MCF 10A (cell line): ENCODE data around the gene TNIK. TPM values are rescaled to one million over a fixed set of nuclear protein-coding genes. Genes with fewer than 3 reads are reported as not detected.

Experiments
- BruUV-seq: library from RNA; stranded (reverse); fragments of 400-500 nt; replicated peaks from 2 replicates; lab custom pipeline; 2021; lab: Mats Ljungman, UMichigan
- CTCF ChIA-PET: fragments of 300-600 bp; sonication (Branson Sonifier 250); formaldehyde crosslinking; extraction: SDS; loops from one replicate; lab custom pipeline; 2021; ENCODE audit warnings: antibody characterized with exemption, inconsistent platforms; lab: Yijun Ruan, JAX
- POLR2A ChIA-PET: fragments of 300-600, 350-650 bp; sonication (Branson Sonifier 250); formaldehyde crosslinking; extraction: SDS; loops from one replicate; lab custom pipeline; 2020; ENCODE audit warnings: antibody characterized with exemption, inconsistent platforms; lab: Yijun Ruan, JAX
- DNase-seq: peaks from one replicate; pipeline ENCODE4 v3.0.0-alpha.2; 2018; ENCODE audit not compliant: unreplicated experiment
- H3K27ac Mint-ChIP-seq: one replicate; pipeline ENCODE4 v1.8.0; 2022; ENCODE audit warnings: mild to moderate bottlenecking, low read depth, mixed read lengths; ENCODE audit not compliant: unreplicated experiment
- H3K27me3 Mint-ChIP-seq: one replicate; pipeline ENCODE4 v1.8.0; 2022; ENCODE audit warnings: mixed read lengths; ENCODE audit not compliant: insufficient read depth, unreplicated experiment
- H3K36me3 Mint-ChIP-seq: one replicate; pipeline ENCODE4 v1.8.0; 2022; ENCODE audit warnings: mild to moderate bottlenecking, moderate library complexity, mixed read lengths; ENCODE audit not compliant: insufficient read depth, unreplicated experiment
- H3K4me1 Mint-ChIP-seq: one replicate; pipeline ENCODE4 v1.8.0; 2022; ENCODE audit warnings: mixed read lengths; ENCODE audit not compliant: insufficient read depth, unreplicated experiment
- H3K4me3 Mint-ChIP-seq: one replicate; pipeline ENCODE4 v1.8.0; 2022; ENCODE audit warnings: mild to moderate bottlenecking, moderate library complexity, mixed read lengths; ENCODE audit not compliant: unreplicated experiment
- H3K9me3 Mint-ChIP-seq: one replicate; pipeline ENCODE4 v1.8.0; 2022; ENCODE audit warnings: mixed read lengths; ENCODE audit not compliant: unreplicated experiment
- intact Hi-C: fragments of 100-400 bp; cut with micrococcal nuclease; formaldehyde crosslinking; loops from 2 replicates; pipeline ENCODE4 v1.14.1; 2022
- total RNA-seq: library from RNA; stranded (reverse); gene quantifications from 2 replicates; pipeline ENCODE4 v1.2.3, GENCODE V29; 2022
- TF ChIP-seq, protein P1 (sequence below): fragments of 200-600 bp; IDR thresholded peaks from one replicate; pipeline ENCODE4 v1.8.0; 2022; ENCODE audit warnings: antibody characterized with exemption, mild to moderate bottlenecking; ENCODE audit not compliant: unreplicated experiment

TNIK gene
- total RNA-seq, 1 experiment from 2014 or later: 3.4 TPM

DNA sequence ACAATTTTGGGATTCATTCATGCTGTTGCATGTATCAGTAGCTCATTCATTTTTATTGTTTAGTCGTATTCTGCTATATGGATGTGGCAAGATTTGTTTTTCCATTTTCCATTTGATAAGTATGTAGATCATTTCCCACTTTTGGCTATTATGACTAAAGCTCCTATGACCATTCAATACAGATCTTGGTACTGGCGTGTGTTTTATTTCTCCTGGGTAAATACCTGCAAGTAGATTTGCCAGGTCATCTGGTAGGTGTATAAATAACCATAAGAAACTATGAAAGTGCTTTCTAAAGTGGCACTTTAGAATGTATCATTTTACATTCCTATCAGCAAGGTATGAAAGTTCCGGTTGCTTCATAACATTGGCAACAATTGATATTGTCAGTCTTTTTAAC, 124.6 kb downstream of the TNIK start:
- intact Hi-C loops: no loop called here

DNA sequence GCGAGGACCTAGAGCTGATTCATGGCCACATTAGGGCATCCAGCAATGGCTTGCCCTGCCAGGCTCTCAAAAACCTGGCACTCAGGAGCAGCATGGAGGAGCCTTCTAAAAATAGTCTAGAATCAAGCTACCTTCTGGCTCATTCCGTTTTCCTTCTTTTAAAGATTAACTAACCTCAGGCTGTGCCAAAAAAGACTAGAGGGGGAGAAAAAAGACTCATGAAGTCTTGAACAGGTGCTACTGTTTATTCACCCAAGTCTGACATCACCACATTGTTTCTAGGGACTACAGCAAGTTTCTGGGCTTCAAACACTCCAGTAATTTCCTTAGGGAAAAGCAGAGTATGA, 125.8 kb downstream of the TNIK start:
- Mint-ChIP-seq H3K36me3 (no peaks in the 10 kb centered on the region), H3K4me1 (peaks cover 8% of the 10 kb centered on the region), H3K9me3 (no peaks in the 10 kb centered on the region), H3K27ac (no peak overlapping the region), H3K27me3 (no peaks in the 10 kb centered on the region), H3K4me3 (no peak overlapping the region)
- TF ChIP-seq, protein P1, sequence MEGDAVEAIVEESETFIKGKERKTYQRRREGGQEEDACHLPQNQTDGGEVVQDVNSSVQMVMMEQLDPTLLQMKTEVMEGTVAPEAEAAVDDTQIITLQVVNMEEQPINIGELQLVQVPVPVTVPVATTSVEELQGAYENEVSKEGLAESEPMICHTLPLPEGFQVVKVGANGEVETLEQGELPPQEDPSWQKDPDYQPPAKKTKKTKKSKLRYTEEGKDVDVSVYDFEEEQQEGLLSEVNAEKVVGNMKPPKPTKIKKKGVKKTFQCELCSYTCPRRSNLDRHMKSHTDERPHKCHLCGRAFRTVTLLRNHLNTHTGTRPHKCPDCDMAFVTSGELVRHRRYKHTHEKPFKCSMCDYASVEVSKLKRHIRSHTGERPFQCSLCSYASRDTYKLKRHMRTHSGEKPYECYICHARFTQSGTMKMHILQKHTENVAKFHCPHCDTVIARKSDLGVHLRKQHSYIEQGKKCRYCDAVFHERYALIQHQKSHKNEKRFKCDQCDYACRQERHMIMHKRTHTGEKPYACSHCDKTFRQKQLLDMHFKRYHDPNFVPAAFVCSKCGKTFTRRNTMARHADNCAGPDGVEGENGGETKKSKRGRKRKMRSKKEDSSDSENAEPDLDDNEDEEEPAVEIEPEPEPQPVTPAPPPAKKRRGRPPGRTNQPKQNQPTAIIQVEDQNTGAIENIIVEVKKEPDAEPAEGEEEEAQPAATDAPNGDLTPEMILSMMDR: no peak
- CTCF ChIA-PET: interaction anchor here (0.6 kb wide), 1 partner anchor 925 kb away, joined by 3 read pairs; no protein-coding TSS in a partner anchor
- POLR2A ChIA-PET: interaction anchor here (0.7 kb wide), 1 partner anchor 427 kb away, joined by 3 read pairs; no protein-coding TSS in a partner anchor
- intact Hi-C loops: no loop called here
- no peak for DNase-seq
- no TSS peak for BruUV-seq

More for the DNA sequence above, 124.6 kb downstream of the TNIK start:
- peaks cover 12% of the 10 kb centered on the region for H3K4me1 Mint-ChIP-seq
- POLR2A ChIA-PET: interaction anchor here (0.6 kb wide), 1 partner anchor 89 kb away, joined by 4 read pairs; no protein-coding TSS in a partner anchor
- no peak overlapping the region for H3K4me3 Mint-ChIP-seq
- no peaks in the 10 kb centered on the region for H3K9me3 Mint-ChIP-seq
- TF ChIP-seq, protein P1: no peak
- BruUV-seq: no TSS peak
- no peaks in the 10 kb centered on the region for H3K36me3 Mint-ChIP-seq
- CTCF ChIA-PET: interaction anchor here (0.6 kb wide), 1 partner anchor 764 kb away, joined by 3 read pairs; no protein-coding TSS in a partner anchor
- H3K27ac Mint-ChIP-seq: no peak overlapping the region
- no peak for DNase-seq
- H3K27me3 Mint-ChIP-seq: no peaks in the 10 kb centered on the region

DNA sequence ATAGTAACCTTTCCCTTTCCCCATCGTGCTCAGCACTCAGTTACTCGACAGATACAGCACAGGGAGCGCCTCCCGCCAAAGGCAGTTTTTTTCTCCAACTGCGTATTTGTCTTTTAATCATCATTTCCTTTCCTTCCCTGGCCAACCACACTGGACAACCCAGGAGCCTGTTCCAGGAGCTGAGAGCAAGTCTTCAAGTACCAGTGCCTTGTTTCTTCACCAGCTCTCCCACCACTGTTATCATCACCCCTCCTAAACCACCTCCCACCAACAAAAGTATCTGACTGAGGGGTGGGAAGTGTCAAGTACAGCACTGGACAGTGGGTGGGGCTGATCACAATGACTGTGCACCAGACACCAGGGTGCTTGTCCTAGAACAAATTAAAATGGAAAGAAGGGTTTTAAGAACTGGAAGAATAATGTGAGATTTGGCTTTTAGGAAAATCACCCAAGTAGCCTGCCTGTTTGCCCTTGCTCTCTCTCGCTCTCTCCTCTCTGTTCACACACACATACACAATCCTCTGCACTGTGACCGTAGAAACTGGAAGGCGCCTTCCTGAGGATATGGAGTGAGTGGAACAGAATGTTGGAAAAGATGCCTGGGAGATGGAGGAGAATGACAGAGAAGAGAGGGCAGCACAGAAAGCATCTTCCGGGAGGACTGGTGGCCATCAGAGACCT, 126.3 kb downstream of the TNIK start:
- H3K4me1 Mint-ChIP-seq: peaks cover 6% of the 10 kb centered on the region
- TF ChIP-seq, protein P1: no peak
- no peaks in the 10 kb centered on the region for H3K27me3 Mint-ChIP-seq
- ChIA-PET POLR2A (no interaction called here), CTCF (interaction anchor here (0.6 kb wide), 1 partner anchor 926 kb away, joined by 3 read pairs; no protein-coding TSS in a partner anchor)
- no TSS peak for BruUV-seq
- no peak for DNase-seq
- H3K27ac Mint-ChIP-seq: no peak overlapping the region
- intact Hi-C loops: no loop called here
- H3K4me3 Mint-ChIP-seq: no peak overlapping the region
- no peaks in the 10 kb centered on the region for H3K9me3 Mint-ChIP-seq
- no peaks in the 10 kb centered on the region for H3K36me3 Mint-ChIP-seq

DNA sequence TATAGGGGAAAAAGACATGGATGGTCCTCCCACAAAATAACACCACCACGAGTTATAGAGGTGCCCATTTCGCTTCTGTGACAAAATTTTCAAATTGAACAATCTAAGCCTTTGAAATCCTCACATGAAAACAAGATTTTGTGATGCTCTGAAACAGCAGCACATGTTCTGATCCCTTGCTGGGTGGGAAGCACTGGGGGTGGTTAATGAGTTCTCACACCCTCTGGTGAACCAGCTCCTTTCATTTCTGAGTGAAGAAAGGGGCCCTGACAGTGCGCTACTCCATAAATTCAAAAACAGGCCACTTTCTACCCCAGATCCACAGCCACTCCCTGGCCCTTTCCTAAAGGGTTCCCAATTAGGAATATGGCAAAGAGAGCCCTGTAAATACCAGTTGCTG, 129.3 kb downstream of the TNIK start:
- no peak for DNase-seq
- BruUV-seq: no TSS peak
- no peak overlapping the region for H3K27ac Mint-ChIP-seq
- H3K9me3 Mint-ChIP-seq: no peaks in the 10 kb centered on the region
- ChIA-PET POLR2A (interaction anchor here (0.6 to 1.2 kb wide), 3 partner anchors 16 to 149 kb away, joined by 3 read pairs; no protein-coding TSS in a partner anchor), CTCF (no interaction called here)
- intact Hi-C loops: no loop called here
- no peak overlapping the region for H3K4me3 Mint-ChIP-seq
- no peaks in the 10 kb centered on the region for H3K36me3 Mint-ChIP-seq
- TF ChIP-seq, protein P1: no peak
- H3K4me1 Mint-ChIP-seq: peaks cover 12% of the 10 kb centered on the region
- H3K27me3 Mint-ChIP-seq: no peaks in the 10 kb centered on the region
